ENCODE measurements around the gene CDH8.

Gene CDH8

GRCh38 chr16:61871837-61872777 is 164.1 kb downstream of the CDH8 start:
- Histone ChIP-seq H4K20me1 (ENCODE audit: insufficient read depth, low read length) (no peaks in the 10 kb centered on the region), H3K4me1 (ENCODE audit: insufficient read depth, low read length) (no peaks in the 10 kb centered on the region), H3K27me3 (ENCODE audit: insufficient read depth, low read length, poor library complexity) (no peaks in the 10 kb centered on the region), H3K36me3 (ENCODE audit: insufficient read depth, low read length) (no peaks in the 10 kb centered on the region), H3K4me3 (ENCODE audit: low read depth in 1 of 2, low read length in 2 of 2) (no peak overlapping the region), H2AFZ (ENCODE audit: low read depth, low read length) (no peak overlapping the region), H3K27ac (ENCODE audit: low read length) (no peak overlapping the region), H3K4me2 (ENCODE audit: insufficient read depth, low read length) (no peak overlapping the region), H3K9ac (ENCODE audit: low read depth, low read length) (no peak overlapping the region), H3K9me3 (ENCODE audit: insufficient read depth, low read length, severe bottlenecking) (no peaks in the 10 kb centered on the region), H3K79me2 (ENCODE audit: insufficient read depth, low read length) (no peaks in the 10 kb centered on the region)
- ATAC-seq (ENCODE audit: insufficient read depth, low read depth) (no peak), DNase-seq (no peak)
- TF ChIP-seq CTCF (IDR thresholded peaks at IDR 0.05; ENCODE audit: borderline replicate concordance, extremely low read depth, low read length, poor library complexity, severe bottlenecking): no peak
- TF ChIP-seq EZH2 (IDR thresholded peaks at IDR 0.05; ENCODE audit: borderline replicate concordance, low read depth, low read length, severe bottlenecking): no peak

GRCh38 chr16:61862221-61863155 is 173.8 kb downstream of the CDH8 start:
- no peaks in the 10 kb centered on the region for H3K9me3 ChIP-seq (ENCODE audit: insufficient read depth, low read length, severe bottlenecking)
- H3K4me2 ChIP-seq (ENCODE audit: insufficient read depth, low read length): no peak overlapping the region
- H3K36me3 ChIP-seq (ENCODE audit: insufficient read depth, low read length): no peaks in the 10 kb centered on the region
- H3K9ac ChIP-seq (ENCODE audit: low read depth, low read length): no peak overlapping the region
- no peak overlapping the region for H2AFZ ChIP-seq (ENCODE audit: low read depth, low read length)
- H4K20me1 ChIP-seq (ENCODE audit: insufficient read depth, low read length): no peaks in the 10 kb centered on the region
- no peaks in the 10 kb centered on the region for H3K27me3 ChIP-seq (ENCODE audit: insufficient read depth, low read length, poor library complexity)
- ATAC-seq (ENCODE audit: insufficient read depth, low read depth) (no peak), DNase-seq (no peak)
- no peaks in the 10 kb centered on the region for H3K4me1 ChIP-seq (ENCODE audit: insufficient read depth, low read length)
- H3K27ac ChIP-seq (ENCODE audit: low read length): no peak overlapping the region
- no peak for TF ChIP-seq EZH2 (IDR thresholded peaks at IDR 0.05; ENCODE audit: borderline replicate concordance, low read depth, low read length, severe bottlenecking)
- TF ChIP-seq CTCF (IDR thresholded peaks at IDR 0.05; ENCODE audit: borderline replicate concordance, extremely low read depth, low read length, poor library complexity, severe bottlenecking): no peak
- no peak overlapping the region for H3K4me3 ChIP-seq (ENCODE audit: low read depth in 1 of 2, low read length in 2 of 2)
- no peaks in the 10 kb centered on the region for H3K79me2 ChIP-seq (ENCODE audit: insufficient read depth, low read length)

- Histone ChIP-seq H3K4me2 (ENCODE audit: insufficient read depth, low read length) (no peak overlapping the region), H3K27ac (ENCODE audit: low read length) (no peak overlapping the region), H3K9me3 (ENCODE audit: insufficient read depth, low read length, severe bottlenecking) (no peaks in the 10 kb centered on the region), H3K9ac (ENCODE audit: low read depth, low read length) (no peak overlapping the region), H3K27me3 (ENCODE audit: insufficient read depth, low read length, poor library complexity) (no peaks in the 10 kb centered on the region), H3K79me2 (ENCODE audit: insufficient read depth, low read length) (no peaks in the 10 kb centered on the region), H3K4me1 (ENCODE audit: insufficient read depth, low read length) (no peaks in the 10 kb centered on the region), H3K36me3 (ENCODE audit: insufficient read depth, low read length) (no peaks in the 10 kb centered on the region), H4K20me1 (ENCODE audit: insufficient read depth, low read length) (no peaks in the 10 kb centered on the region), H2AFZ (ENCODE audit: low read depth, low read length) (no peak overlapping the region), H3K4me3 (ENCODE audit: low read depth in 1 of 2, low read length in 2 of 2) (no peak overlapping the region)
- TF ChIP-seq EZH2 (IDR thresholded peaks at IDR 0.05; ENCODE audit: borderline replicate concordance, low read depth, low read length, severe bottlenecking) (no peak), CTCF (IDR thresholded peaks at IDR 0.05; ENCODE audit: borderline replicate concordance, extremely low read depth, low read length, poor library complexity, severe bottlenecking) (no peak)
- DNase-seq: no peak
- no peak for ATAC-seq (ENCODE audit: insufficient read depth, low read depth)
Measured at GRCh38 chr16:61858988-61859387, 177.2 kb downstream of the CDH8 start.

Measured in DND-41 (cell line).